ENCODE results near the gene PPP1R9A.

DNA sequence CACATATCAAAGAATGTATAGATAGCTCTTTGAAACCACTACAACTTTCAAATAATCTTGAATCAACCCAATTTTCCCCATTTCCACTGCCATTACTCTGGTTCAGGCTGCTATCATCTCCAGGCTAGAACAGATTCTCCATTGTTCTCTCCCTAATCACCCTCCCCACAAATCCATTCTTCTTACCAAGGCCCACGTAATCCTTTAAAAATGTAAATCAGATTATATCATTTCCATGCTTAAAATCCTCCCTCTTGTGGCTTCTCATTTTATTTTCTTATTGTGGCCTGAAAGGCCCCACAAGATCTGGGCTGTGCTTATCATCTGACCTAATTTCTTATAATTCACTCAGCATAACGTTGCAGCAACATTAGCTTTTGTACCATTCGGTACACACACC, 420.0 kb downstream of the PPP1R9A start:
- no peak for TF ChIP-seq POLR2A (IDR thresholded peaks at IDR 0.05)
- TF ChIP-seq, protein P1, sequence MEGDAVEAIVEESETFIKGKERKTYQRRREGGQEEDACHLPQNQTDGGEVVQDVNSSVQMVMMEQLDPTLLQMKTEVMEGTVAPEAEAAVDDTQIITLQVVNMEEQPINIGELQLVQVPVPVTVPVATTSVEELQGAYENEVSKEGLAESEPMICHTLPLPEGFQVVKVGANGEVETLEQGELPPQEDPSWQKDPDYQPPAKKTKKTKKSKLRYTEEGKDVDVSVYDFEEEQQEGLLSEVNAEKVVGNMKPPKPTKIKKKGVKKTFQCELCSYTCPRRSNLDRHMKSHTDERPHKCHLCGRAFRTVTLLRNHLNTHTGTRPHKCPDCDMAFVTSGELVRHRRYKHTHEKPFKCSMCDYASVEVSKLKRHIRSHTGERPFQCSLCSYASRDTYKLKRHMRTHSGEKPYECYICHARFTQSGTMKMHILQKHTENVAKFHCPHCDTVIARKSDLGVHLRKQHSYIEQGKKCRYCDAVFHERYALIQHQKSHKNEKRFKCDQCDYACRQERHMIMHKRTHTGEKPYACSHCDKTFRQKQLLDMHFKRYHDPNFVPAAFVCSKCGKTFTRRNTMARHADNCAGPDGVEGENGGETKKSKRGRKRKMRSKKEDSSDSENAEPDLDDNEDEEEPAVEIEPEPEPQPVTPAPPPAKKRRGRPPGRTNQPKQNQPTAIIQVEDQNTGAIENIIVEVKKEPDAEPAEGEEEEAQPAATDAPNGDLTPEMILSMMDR (IDR thresholded peaks at IDR 0.05) = no peak
- TF ChIP-seq EP300 (IDR thresholded peaks at IDR 0.05) = no peak

All from tibial nerve (tissue), 4 donors.